ENCODE results near the gene UROS. TPM values are rescaled to one million over a fixed set of nuclear protein-coding genes. Genes with fewer than 3 reads are reported as not detected.

UROS gene
- 70.8 TPM for polyA plus RNA-seq (2013, experiment 1 of 2; ENCODE audit: insufficient read length)
- polyA plus RNA-seq (2013, experiment 2 of 2; ENCODE audit: insufficient read length): 71.0 TPM

DNA sequence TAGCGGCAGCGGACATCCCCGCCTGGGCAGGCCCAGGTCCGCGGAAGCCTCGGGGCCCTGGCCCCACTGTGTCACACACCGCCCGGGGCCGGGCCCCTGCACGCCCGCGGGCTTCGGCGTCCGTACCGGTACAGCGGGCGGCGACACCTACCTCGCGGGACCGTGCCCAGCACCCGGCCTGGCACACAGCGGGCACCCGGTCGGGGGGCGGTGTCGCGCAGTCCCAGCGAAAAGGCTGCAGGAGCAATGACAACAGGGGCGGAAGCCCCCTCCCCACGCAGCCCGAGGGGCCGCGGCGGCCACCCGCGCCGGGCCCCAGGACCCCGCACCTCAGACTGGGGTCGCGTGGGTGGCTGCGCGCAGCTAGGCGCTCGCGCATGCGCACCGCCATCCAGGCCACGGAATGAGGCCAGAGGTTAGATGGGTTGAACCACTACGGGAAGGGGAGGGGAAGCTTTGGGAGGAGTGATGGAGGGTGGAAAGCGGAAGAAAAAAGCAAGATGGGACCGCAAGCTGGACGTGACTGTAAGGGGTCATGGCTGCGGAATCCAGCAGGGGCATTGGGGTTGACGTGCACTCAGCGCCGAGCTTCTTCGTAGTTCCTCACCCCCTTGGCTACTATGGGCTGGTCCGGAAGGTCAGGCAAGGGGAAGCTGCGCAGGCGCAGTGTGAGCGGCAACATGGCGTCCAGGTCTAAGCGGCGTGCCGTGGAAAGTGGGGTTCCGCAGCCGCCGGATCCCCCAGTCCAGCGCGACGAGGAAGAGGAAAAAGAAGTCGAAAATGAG, at the start of gene UROS, which contains the start of gene BCCIP:
UROS (minus strand) TSS at position 381 of the 785 bp plus-strand sequence. CDS start 6,759 bp downstream, outside the sequence.
BCCIP (plus strand) TSS at position 669 of the 785 bp plus-strand sequence; CDS start at position 681, 12 bp downstream.
- peak; percentile 90 for DNase-seq

DNA sequence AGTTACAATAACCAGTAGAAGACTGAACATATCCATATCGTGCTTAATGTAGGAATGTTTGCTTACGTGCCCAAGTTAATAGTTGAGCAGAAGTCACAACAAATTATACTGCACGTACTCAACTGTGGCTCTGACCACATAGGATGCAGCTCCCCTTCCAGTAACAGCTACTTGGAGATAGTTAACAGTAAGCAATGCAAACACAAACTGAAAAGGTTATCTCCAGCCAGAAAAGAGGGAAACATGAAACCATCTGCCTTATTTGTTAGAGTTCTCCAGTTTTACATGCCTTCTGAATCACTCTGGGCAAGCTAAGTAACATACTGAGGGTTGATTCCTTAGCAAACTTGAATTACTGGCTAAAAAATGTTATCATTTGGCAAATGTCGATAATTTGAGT, 48.3 kb upstream of the UROS start:
- DNase-seq: no peak

DNA sequence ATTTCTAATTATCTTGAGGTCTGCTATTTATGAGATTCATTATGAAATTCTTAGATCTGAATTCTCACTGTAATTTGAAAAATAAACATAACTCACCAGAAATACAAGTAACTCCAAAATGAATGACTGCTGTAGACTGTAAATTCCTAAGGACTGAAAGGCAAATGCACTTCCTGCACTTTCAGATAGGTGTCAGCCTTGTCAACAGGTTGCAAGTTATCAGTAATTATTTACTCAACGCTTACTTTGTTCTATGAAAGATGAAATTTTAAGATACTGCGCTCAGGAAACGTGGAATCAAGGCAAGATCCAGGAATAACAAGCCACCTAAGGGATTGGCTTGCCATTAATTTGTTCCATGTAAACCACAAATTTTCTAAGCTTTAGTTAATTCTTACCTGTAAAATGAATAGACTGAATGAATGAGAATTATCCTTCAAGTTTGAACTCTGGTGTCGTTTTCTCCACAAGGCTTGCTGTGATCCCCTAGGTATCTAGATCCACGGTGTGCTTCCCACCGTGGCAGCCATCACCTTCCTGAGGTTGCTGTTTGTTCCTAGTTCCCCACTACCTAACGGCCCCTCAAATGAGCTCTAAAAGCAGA, 45.4 kb upstream of the UROS start:
- DNase-seq: peak; percentile 51

DNA sequence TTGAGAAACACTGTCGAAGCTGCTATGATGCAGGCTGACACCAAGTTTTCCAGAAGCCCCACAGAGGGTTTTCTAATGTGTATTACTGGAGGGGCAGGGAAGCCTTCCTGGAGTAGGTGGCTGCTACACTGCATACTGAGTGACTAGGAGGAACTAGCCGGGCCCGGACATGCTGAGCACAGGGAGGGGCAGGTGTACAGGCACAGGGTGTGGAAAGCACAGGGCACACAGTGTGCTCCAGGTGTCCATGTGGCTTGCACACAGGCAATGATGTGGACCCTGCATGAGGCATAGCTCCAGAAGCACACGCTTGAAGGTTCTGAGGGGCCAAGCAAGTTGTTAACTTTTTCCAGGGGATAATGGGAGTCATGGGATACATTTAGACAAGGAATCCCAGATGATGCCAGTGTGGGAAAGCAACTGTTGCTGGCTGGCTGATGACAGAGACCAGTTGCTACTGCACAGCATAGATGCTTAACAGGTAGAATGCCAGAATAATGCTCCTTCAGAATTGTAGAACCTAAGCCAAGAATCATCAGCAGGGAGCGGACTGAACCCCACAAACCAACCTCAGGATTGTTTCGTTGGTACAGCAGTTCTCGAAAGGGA, 43.5 kb upstream of the UROS start:
- DNase-seq: no peak

DNA sequence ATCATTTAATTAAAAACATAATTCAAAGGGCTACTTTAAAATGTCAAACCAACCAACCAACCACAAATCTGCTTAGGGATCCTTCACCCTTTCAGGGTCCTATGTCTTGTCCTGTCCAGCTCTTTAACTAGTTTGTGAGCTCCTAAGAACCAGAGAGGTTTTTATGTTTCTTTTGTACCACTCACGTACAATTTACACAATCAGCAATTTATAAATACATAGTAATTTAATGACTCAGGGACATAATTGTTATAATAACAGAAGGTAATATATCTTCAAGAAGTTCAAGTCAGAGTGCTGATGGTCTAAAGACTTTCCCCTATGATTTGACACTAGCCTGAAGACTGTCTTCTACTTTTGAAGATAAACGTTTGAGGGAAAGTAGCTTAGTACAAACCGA, 42.1 kb upstream of the UROS start:
- no peak for DNase-seq

DNA sequence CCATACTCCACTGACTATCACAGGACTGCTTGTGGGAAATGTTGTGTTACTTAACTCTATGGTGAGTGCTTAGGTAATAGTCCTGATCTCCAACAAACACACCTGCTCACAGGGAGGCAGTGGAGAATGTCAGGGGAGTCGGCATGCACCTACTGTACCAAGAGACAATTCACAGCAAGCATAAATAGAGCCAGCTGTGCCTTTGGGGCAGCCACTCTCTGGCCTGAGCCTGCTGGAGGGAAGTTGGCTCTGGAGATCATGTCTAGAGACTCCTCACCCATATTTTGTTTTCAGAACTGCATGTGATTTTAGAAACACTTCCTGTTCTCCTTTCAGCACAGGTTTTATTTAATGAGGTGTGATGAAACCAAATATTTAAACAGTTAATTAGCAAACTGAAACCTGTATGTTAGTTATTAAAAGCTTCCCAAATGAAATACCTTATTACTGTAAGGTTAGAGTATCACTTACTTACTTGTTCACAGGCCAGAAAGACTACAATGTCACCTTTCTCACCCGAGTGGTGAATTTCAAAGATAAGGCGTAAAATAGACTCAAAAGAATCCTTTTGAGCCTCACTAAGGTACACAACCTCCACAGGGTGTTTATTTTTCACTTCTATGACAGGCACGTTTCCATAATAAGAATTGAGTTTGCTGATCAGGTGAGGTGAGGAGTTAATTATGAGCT, 36.2 kb upstream of the UROS start:
- no peak for DNase-seq

DNA sequence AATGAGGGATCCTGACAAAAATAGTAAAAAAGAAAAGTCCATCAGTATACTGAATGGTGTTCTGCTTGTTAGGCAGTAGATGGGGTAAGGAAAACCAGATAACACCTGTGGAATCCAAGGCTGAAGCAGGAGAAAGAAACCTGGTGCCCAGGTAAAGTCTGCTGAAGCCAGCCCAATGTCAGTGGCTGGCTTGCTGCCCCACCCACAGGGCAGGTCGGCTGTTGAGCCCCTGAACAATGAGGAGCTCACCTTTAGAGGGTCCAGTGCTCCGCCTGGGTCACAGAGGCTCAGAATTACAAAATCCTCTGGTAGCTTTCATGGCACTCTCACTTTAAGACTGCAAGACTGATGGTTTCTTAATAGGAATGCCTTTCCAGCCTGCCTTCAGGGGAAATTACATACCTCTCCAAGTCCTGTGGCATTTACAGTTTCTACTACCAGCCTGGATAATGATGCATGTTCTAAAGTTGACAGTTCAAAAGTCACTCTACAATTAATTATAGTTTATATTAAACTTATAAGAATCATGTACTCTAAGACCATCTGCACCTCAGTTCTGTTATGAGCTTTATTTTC, 34.2 kb upstream of the UROS start:
- DNase-seq: no peak

DNA sequence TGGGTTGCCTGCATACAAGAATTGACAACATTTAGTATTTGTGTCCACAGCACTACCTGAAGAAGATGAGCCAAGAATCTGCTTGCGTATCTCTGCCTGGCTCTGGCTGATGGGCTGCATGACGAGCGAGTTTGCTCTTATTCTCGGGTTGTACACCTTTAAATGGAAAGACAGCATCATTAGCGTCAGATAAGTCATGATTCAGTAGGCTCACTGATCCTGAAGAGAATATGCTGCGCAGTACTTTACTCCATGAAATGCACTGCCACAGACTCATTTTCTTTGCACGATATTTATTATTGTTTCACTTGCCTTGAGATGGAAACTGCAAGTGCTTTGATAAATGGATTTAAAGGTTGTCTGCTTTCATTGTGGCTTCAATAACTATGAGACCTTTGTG, 29.4 kb upstream of the UROS start:
- no peak for DNase-seq

DNA sequence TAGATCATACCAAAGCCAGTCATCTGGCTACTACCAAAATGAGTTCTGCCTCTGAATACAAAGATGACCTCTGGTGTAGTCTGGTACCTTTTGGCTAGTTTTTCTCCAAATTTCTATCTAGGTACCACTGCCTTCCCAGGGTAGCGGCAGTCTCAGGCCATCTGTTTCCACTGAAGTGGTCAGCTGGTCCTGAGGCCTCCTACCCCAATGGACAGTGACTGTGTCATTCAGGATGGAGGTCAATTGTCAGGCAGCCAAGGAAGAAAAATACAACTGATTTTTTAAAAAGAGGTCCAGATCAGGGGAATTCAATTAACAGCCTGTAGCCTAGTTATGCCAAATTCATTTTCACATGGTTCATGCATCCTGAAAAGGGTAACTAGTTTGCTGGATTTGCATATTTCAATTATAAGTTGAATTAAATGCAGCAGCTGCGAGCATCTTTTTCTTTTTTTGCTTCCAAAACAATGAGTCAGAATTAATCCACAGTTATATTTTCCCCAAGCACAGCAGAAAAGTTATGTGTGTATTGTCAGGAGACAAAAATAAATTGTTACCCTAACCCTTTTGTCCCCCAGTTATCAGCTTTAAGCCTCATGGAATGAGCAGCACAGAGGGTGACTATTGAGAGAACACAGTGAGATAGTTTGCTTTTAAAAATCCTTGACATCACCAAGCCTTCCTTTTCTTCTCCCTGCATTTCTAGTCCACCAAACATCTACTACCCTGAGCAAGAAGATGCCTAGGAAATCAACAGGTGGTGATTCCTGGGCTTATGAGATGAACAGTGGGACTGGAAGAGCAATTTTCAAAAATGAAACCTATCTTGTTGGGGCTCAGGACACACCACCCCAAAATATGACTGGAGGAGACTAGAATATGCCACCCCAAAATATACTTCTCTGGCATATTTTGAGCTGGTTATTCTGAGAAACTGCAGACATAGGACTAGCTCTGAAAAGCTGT, 28.0 kb upstream of the UROS start:
- DNase-seq: no peak

DNA sequence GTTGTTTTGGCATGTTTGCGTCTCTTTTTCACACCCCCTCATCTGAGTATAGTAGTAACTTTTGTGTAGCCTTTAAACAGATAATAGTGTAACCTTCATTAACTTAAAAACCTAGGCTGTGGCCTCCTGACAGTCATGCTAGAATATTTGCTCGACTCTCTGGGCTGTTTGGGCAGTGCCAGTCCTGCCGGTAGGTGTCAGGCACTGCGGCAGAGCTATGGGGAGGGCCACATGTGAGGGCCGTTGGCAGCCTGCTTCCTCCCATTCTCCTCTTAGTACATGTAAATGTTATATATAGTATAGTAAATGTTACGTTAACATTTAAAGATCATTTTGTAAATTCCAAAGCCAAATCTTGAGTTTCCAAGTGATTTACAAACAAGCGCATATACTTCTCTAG, 26.4 kb upstream of the UROS start:
- no peak for DNase-seq

DNA sequence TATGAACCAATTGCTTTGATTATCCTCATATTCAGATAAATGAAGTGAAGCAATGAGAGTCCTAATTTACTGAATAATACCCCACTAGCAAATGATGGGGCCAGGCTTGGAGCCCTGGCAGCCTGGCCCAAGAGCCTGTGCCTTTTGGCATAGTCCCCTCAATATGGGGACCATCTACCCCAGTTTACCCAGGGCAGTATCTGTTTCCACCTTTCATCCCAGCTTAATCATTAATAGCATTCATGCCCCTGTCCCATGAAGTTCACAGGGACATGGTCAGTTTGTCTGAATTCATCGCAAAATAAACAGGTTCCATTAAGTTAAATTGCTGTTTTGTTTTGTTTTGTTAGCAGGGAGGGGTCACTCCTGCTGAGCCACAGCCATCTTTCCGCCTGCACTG, 25.8 kb upstream of the UROS start:
- DNase-seq: no peak

DNA sequence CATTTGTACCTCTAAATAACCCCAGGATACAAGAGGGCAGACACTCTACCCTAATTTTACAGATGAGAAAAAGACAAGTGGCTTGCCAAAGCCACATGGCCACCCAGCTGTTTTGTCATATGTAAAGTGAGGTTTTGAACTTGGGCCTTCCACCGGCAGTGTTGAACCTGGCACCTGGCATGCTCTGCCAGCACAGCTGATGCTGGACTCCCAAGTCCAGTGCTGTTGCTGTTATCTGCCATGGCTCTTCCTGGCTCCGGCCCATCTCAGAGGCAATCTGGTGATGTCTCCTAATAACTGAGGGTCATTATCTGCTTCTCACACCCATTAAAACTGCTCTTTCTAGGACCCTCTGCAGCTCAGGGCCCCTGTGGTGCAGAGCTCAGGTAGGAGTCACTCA, 25.3 kb upstream of the UROS start:
- no peak for DNase-seq

DNA sequence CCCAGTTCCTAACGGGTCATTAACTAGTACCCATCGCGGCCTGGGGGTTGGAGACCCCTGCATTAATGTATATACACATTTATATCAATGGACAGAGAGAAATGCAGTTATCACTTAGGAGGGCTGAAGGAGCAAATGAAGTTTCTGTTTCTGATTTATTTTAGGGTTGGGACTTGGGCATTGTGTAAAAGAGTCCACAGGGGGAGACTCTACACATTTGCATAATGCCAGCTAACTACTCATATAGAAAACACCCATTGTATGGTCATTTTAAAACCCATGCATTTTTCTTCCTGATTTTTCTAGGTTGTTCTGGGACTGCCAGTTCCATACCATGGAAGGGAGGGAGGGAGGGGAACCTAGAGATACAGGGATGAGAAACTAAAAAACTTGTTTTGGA, 23.8 kb upstream of the UROS start:
- no peak for DNase-seq

DNA sequence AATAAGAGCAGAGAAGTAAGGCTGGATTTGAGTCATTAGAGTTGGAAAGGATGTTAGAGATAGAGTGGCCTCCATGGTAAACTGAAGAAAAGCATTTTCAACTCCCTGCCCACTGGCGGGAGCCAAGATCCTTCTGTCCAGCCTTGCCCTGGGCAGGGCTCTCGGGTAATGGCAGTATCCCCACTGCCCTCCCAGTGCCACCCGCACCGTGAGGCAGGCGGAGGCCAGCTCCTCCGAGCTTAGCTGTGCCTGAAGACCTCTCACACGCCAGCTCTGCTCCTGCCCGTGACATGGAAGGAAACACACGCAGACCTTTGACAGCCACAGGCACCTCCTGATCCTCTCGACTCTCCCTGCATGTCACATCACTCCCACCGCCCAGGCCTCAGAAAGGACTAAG, 22.6 kb upstream of the UROS start:
- no peak for DNase-seq

DNA sequence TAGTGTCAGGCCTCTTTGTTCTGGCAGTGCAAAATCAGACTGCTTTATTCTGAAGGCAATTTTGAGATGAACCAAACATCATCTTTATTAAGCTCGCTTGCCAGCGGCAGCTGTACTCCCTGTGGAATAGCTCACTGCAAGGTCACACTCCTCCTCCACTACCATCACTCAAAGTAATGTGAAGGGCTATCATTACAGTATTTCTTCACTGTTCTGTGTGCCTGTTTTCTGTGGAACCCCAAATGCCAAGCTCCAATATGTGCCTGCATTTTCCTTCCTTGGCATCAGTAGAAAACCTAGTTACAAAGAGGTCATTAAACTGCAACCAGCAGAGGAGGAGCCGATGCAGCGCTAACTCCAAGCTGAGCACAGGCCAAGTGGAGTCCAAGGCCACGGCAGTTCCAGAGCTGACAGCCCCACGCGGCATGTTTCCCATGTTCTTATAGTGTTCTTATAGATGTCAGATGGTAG, 21.7 kb upstream of the UROS start:
- no peak for DNase-seq

DNA sequence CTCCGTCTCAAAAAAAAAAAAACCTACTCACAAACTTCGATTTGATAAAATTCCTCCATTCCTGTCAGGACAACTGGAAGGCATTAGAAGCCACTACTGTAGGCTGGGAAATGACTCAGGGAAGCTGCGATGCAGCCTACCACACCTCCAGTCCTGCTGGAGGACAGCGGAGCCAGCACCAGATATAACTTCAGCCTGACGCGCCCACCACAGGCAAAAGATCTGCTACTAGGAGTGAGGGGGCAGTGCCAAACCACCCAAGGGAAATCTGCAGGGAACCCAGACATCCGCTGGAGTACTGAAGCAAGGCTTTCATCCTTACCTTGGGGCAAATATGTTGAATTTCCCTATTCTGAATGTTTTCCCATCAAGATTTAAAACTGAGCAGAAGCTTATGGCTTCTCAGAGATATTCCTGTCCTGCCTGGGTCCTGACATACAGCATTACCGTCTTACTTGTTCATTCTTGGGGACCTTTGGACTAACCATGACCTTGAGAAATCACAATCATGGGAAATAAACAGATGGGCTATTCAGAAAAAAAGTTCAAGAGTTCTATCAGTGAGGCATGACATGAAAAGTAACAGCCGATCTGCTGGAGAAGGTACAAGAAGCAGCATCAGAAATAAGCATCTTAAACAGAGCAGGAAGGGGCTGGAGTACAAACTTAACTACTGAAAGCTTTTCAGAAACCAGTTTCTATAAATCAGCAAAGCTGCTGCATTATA, 20.7 kb upstream of the UROS start:
- no peak for DNase-seq

DNA sequence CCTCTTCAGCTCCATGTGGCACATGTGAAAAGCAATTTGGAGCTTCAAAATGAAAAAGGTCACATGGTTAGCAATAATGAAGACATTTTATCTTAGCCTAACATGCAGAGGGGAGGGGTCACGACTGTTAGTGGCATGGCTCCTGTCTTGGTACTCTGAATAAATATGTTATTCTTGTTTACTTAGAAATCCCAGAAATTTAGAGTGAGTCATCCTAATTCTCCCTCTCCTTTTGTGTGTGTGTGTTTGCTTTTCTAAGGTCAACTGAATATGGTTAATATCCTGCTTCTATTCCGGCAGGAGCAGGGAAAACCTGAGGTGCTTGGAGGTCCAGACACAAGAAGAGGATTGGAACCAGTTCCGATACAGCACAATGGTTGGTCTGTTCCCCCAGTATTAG, 17.9 kb upstream of the UROS start:
- peak; percentile 34 for DNase-seq

DNA sequence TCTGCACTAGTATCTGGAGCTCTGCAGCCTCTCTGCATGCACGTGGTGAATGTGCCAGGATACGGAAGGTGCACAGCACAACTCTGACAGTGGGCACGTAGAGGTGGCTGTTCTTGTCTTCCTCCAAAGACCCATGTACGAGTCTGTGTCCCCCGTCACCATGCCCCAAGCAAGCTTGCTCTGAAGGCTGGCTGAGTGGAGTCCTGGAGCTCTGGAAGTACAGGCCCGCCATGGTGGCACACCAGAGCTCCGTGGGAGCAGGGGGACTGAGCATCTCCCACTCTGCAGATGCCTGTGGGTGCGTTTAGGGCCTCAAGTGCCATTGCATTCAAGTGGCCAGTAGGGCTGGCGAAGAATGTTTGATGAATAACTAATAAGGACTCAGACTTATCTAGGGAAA, 17.3 kb upstream of the UROS start:
- DNase-seq: no peak

DNA sequence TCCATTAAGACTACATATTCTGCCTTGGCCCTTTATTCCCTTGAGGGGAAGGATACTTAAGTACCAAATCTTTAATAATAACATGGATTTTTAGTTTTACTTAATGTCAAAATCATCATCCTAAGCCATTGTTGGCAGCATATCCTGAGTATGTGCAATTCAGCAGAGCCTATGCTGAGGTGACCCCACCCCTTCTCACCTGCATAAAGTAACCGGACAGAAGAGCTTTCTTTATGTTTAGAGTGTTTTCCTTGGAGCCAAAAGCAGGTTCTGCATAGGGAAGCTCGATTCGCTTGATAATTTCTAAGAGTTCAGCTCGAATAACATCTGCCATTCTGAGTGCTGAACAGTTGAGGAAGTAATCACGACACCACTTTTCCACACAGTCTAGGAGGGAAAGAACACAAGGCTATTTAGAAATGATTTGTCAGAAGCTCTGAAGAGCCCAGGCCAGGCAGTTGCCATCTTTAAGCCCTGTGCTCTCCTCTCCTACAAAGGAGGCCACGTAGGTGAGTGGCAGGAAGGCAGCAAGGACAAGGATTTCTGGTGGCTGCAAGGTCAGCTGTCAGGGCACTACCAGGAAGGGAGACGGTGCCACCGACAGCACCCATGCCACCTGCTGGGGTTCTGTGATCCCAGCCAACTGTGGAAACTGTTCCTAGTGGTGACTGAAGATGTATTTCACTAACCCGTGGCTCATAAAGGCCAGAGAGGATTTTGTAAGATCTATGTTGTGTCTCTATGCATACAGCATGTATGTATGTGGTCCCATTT, 15.9 kb upstream of the UROS start:
- DNase-seq: no peak

DNA sequence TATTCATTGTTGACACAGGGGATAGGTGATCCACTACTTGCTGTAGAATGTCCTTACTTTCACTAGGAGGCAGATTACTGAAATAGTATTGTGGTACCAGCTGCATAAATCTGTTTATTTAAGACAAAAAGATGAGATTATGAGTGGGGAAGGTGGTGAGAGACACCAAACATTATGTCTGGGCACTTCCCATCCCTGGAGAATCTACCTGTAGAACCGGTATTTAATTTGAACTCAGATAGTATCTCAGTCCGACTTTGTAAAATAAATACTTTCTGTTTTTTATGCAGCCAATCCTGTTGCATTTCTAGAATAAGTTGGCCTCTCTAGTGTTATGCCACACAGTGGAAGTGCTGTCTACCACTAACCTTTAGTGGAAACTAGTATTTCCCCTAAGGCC, 13.7 kb upstream of the UROS start:
- no peak for DNase-seq
